Subcutaneous adipose tissue (tissue), 4 donors: ENCODE data around the gene DHRS3. TPM values are rescaled to one million over a fixed set of nuclear protein-coding genes. Genes with fewer than 3 reads are reported as not detected.

Experiments used
- CTCF ChIP-seq: fragments of 450-650 bp; IDR thresholded peaks from one replicate; pipeline ENCODE4 v1.5.1; 2016; ENCODE audit warnings: low read depth, mild to moderate bottlenecking, control low read depth, antibody characterized with exemption, moderate library complexity
- total RNA-seq, 4 donors: library from RNA; depleted of rRNA; stranded (reverse); fragments of >200 nt; gene quantifications; one replicate each; pipeline ENCODE4 v1.1.0, GENCODE V29; 2016

The DHRS3 gene
- total RNA-seq, 4 donors from 2014 or later, result 147 to 406 (median 256) TPM

- no peak for TF ChIP-seq CTCF
Observed at GRCh38 chr1:12604986-12605385, 13.0 kb downstream of the DHRS3 start.

GRCh38 chr1:12604114-12604874 is 13.7 kb downstream of the DHRS3 start:
- TF ChIP-seq CTCF, result no peak

GRCh38 chr1:12603224-12603623 is 14.8 kb downstream of the DHRS3 start:
- TF ChIP-seq CTCF, result no peak

- TF ChIP-seq CTCF, result no peak
Observed at GRCh38 chr1:12602659-12603024, 15.4 kb downstream of the DHRS3 start.

- TF ChIP-seq CTCF, result no peak
Observed at GRCh38 chr1:12601700-12602658, 16.0 kb downstream of the DHRS3 start.

- TF ChIP-seq CTCF, result no peak
Observed at GRCh38 chr1:12600880-12601633, 17.0 kb downstream of the DHRS3 start.

GRCh38 chr1:12600335-12600734 is 17.7 kb downstream of the DHRS3 start:
- no peak for TF ChIP-seq CTCF
